GM12865 (cell line): Measurements from ENCODE around the gene IGLL5.

Experiments used
- DNase-seq: peaks from one replicate; pipeline ENCODE4 v3.0.0; 2010; ENCODE audit warnings: low read depth
- H3K4me3 ChIP-seq: 2 replicates; pipeline ENCODE4 v1.5.1; 2011; ENCODE audit warnings: mild to moderate bottlenecking, low read depth, low read length, control low read depth
- TF ChIP-seq, protein P1 (sequence below): IDR thresholded peaks from 2 replicates; pipeline ENCODE4 v1.5.1; 2011; ENCODE audit warnings: low read length, control low read depth, low read depth, inconsistent platforms; ENCODE audit not compliant: insufficient read depth; ENCODE audit errors: missing control alignments

Gene IGLL5

DNA sequence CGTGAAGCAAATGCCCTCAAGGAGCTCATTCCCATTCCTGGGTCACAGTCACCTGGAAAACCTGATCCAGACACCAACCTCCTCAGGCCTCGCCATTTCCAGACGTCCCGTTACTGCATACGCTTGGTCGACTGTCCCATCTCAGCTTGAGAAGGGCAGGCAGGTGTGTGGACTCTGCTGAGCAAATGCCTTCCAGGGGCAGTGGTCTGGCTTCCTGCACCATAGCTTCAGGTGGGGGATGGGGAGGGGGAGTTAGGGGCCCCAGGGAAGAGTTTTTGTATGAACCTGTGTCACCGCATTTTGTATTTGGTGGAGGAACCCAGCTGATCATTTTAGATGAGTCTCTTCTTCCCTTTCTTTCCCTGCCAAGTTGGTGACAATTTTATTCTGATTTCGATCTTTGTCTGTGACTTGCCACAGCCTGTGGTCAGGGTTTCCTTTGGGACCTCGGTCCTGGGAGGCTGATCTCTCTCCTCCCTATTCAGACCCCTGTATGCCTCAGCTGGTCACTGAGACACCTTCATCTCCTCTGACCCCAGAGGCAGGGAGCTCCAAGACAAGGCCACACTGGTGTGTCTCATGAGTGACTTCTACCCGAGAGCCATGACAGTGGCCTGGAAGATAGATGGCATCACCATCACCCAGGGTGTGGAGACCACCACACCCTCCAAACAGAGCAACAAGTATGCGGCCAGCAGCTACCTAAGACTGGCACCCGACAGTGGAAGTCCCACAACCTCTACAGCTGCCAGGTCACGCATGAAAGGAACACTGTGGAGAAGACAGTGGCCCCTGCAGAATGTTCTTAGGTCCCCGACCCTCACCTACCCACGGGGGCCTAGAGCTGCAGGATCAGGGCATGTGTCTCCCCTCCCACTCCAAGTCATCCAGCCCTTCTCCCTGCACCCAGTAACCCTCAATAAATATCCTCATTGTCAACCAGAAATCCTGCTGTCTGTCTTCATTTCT lies 22.9 kb downstream of the IGLL5 start:
- DNase-seq: no peak
- H3K4me3 ChIP-seq: no peak overlapping the region
- TF ChIP-seq, protein P1, sequence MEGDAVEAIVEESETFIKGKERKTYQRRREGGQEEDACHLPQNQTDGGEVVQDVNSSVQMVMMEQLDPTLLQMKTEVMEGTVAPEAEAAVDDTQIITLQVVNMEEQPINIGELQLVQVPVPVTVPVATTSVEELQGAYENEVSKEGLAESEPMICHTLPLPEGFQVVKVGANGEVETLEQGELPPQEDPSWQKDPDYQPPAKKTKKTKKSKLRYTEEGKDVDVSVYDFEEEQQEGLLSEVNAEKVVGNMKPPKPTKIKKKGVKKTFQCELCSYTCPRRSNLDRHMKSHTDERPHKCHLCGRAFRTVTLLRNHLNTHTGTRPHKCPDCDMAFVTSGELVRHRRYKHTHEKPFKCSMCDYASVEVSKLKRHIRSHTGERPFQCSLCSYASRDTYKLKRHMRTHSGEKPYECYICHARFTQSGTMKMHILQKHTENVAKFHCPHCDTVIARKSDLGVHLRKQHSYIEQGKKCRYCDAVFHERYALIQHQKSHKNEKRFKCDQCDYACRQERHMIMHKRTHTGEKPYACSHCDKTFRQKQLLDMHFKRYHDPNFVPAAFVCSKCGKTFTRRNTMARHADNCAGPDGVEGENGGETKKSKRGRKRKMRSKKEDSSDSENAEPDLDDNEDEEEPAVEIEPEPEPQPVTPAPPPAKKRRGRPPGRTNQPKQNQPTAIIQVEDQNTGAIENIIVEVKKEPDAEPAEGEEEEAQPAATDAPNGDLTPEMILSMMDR: no peak

DNA sequence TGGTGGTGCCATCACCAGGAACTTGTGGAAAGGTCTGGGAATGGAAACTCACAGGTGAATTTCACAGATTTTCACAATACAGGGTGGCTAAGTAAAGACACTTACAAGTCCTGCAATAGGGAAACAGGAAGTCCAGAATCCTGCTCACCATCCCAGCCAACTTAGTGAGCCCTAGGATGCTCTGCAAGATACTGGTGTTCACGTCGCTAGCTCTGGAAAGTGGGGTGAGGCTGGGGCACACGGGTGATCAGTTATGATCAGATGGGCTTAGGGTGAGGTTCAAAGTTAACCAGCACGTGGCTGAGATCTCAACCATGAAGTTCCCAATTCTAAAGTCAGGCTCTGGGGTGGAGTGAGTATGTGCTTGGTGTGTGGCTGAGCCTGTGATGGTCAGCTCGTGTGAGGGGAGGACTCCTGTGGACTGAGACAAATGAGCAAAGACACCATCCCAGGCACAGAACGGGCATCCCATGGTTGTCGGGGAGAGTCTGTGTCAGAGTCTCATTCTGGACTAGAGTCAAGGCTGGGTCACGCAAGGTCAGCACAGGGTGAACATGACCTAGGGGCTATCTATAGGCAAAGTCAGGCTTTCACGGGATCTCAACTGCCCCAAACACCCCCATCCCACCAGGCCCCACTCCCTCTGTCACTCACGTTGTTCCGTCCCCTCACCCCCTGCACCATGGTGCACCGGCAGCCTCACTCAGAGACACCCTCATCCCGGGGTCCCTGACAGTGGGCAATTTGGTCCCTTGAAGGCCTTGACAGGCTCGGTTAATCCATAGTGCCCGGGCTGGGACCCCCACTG lies 23.9 kb downstream of the IGLL5 start:
- TF ChIP-seq, protein P1: no peak
- H3K4me3 ChIP-seq: no peak overlapping the region
- DNase-seq: no peak

DNA sequence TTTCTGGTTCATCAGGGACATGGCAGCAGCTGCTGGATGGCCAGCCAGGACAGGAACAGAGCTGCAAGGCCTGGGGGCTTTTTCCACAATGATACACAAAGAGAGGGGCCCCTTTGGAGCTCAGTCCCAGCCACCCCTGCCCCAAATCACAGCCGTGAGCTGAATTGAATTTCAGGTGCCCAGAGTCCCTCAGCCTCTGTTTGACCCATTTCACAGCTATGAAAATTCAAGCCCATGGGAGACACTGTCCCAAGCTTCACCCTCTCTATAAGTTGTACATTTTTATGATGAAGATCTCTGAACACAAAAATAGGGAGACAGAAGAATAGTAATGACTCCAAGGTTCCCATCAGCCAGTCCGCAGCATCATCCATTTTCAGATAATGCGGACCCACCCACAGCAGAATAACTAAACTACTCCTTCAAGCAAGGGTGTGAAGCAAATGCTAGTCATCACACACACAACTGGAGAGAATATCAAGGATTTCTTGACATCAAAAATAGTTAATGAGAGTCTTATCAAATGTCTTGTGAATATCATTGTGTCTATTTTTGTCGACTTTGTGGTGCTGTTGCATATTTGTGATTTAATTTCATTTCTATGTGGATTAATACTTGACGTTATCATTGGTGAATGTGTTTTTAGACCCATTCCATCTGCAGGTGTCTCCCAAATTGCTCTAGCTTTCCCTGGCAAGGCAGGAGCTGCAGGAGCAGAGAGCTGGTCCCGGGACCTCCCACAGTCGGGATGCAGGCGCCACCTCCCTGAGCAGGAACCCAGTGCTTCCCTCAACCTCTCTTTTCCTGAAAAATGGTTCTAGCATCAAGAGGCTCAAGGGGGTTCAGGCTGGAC lies 24.7 kb downstream of the IGLL5 start:
- H3K4me3 ChIP-seq: no peak overlapping the region
- DNase-seq: no peak
- TF ChIP-seq, protein P1: no peak

DNA sequence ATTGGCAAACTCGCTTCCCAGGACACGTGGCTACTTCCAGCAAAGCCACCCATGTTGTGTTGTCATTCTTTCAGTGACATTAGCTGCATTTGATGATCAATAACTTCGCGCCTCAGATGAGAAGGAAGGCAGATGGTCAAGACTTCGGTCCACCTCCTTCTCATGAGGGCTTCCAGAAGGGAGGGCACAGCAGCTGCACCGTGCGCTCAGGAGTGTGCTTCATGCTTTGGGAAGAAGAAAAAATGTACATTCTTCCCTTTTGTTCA lies 25.3 kb downstream of the IGLL5 start:
- TF ChIP-seq, protein P1: no peak
- no peak for DNase-seq
- H3K4me3 ChIP-seq: no peak overlapping the region

DNA sequence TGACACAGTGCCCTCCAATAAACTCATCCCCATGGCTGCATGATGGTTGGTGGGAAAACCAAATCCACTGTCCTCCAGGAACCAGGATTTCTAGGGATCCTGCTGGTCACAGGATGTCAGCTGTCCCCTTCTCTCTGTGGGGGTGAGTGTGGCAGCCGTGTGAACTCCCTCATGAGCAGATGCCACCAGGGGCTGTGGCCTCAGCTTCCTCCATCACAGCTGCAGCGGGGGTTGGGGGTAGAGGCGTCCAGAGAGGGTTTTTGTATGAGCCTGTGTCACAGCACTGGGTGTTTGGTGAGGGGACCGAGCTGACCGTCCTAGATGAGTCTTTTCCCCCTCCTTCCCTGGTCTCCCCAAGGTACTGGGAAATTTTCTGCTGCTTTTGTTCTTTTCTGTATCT lies 26.4 kb downstream of the IGLL5 start:
- TF ChIP-seq, protein P1: no peak

More for the DNA sequence above, 26.4 kb downstream of the IGLL5 start:
- DNase-seq: peak; percentile 35
- no peak overlapping the region for H3K4me3 ChIP-seq
